Renal cortical epithelial cell (primary cell): ENCODE data around the gene CCDC86. TPM values are rescaled to one million over a fixed set of nuclear protein-coding genes. Genes with fewer than 3 reads are reported as not detected.

Experiments used
- DNase-seq: peaks from one replicate; pipeline ENCODE4 v3.0.0-alpha.2; 2011; ENCODE audit warnings: low read depth
- total RNA-seq: library from RNA; depleted of rRNA; stranded (reverse); fragments of >200 nt; gene quantifications from 2 replicates; pipeline ENCODE4 v1.2.3, GENCODE V29; 2014

The CCDC86 gene
- total RNA-seq, 1 donor from 2014 or later = 21.2 TPM

DNA sequence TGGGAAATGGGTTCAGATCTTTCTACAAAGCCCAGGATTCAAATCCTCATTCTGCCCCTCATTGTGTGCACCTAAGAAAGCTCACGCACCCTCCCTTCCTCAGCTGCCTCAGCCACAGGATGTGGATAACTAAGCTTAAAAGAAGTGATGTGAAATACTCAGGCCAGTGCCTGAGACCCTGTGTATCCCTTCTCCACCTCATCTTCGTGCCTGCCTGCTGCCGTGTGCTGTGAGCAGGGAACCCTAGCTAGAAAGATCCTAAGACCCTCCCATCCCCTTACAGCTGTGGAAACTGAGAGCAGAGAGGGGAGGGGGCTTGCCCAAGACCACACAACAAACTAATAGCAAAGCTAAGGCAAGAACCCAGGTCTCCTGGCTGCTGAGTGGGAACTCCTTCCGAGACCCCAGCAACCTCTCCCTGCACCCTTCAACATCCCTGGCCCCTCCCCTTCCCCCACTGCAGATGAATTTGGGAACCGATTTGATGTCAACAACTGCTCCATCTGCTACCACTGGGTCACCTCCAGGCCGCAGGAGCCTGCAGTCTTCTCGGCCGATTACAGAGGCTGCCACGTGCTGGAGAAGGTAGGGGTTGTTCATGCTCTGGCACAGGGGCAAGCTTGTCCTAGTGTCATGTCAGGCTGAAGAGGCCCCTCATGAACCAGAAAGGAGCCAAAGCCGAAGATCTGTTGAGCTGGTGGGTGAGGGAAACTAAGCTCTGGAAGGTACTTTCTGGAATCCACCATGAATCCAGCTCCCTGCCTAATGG lies 27.0 kb downstream of the CCDC86 start:
- no peak for DNase-seq

DNA sequence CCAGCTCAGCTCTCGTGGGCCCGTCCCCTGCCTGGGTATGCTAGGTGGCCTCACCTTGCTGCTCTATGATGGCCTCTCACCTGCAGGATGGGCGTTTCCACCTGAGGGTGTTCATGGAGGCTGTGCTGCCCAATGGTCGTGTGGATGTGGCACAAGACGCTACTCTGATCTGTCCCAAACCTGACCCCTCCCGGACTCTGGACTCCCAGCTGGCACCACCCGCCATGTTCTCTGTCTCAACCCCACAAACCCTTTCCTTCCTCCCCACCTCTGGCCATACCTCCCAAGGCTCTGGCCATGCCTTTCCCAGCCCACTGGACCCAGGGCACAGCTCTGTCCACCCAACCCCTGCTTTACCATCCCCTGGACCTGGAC lies 27.5 kb downstream of the CCDC86 start:
- no peak for DNase-seq

DNA sequence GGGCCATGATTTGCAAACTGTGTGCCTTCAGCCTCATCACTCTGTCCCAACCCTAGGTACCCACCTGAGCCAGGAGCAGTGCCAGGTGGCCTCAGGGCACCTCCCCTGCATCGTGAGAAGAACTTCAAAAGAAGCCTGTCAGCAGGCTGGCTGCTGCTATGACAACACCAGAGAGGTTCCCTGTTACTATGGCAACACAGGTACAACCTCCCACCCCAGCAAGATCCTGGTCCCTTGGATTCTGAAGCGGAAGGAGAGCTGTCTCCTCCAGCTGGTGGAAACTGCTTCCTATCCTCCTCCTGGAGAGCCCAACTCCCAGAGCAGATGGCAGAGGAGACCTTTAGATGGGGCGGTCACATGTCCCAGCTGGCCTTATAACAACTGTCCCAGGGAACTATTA lies 28.4 kb downstream of the CCDC86 start:
- DNase-seq = no peak

DNA sequence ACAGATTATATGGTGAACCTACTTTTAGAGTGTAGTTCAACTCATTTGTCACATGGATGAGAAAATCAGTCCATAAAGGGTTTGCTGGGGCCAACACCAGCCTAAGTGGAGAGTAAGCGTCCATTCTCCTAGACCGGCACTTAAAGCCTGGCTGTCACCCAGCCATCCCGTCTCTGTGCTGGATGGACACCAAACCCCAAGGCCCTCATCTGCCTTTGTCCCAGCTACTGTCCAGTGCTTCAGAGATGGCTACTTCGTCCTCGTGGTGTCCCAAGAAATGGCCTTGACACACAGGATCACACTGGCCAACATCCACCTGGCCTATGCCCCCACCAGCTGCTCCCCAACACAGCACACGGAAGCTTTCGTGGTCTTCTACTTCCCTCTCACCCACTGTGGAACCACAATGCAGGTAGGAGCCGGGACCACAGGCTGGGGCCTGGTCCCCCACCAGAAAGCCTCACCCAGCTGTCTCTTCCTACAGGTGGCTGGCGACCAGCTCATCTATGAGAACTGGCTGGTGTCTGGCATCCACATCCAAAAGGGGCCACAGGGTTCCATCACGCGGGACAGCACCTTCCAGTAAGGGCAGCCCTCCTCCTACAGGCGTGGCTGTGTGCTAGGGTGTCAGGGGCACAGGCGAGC lies 28.9 kb downstream of the CCDC86 start:
- no peak for DNase-seq

DNA sequence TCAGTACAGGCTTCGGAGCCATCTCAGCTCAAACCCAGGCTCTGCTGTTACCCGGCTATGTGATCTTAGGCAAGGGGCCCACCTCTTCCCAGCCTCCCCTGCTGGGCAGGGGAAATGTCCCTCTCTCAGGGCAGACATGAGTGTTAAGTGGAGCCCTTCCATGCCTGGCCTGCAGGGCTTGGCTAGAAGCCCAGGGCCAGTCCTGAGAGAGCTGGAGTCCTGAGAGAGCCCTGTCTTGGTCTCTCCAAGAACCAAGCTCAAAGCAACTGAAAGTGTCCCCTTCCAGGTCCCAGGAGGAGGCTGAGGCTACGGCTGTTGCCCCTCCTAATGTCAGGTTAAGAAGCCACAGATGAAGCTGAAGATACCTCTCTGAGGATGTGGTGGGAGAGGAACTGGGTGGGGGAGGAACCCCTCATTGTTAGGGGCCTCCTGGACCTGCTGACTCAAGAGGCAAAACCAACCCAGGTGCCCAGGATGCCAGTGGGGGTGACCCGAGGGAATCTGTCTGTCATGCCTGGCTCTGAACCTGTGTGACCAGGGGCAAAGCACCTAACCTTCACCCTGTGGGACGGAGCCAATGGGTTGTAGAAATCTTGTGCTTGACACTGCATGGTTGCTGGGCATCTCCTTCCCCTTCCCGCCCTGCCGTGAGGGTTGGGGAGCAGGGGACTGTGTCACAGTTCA lies 29.6 kb downstream of the CCDC86 start:
- no peak for DNase-seq

DNA sequence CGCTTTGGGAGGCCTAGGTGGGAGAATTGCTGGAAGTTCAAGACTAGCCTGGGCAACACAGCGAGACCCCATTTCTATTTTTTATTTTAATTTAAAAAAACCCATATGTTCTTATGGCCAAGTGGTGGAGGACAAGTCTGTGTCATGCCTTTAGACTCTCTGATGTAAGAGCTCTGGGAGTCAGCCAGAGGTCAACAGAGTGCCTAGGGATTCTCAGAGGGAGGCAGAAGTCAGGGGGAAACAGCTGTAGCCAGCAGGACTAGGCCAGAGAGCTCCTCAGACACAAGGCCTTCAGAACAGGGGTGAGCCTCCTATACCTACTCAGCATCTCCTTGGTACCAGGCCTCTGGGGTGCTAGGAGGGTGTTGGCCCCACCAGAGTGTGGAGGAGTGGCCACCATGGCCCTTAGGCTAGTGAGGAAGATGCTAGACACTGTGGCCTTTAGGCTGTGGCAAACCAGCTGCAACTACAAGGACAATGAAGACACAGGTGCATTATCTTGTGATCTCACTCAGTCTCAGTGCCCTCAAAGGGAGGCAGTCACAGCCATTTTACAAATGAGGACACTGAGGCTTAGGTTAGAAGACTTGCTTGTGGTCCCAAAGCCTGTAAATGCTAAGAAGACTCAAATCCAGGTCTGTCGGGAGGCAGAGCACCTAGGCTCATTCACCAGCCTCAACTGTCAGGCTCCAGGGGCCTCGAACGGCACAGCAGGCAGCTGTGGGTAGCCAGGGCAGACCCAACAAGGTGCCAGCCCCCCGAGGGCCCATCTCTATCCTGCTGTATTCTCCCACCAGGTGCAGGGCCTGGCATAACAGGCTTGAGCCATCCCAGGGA lies 30.4 kb downstream of the CCDC86 start:
- DNase-seq = peak; percentile 32

DNA sequence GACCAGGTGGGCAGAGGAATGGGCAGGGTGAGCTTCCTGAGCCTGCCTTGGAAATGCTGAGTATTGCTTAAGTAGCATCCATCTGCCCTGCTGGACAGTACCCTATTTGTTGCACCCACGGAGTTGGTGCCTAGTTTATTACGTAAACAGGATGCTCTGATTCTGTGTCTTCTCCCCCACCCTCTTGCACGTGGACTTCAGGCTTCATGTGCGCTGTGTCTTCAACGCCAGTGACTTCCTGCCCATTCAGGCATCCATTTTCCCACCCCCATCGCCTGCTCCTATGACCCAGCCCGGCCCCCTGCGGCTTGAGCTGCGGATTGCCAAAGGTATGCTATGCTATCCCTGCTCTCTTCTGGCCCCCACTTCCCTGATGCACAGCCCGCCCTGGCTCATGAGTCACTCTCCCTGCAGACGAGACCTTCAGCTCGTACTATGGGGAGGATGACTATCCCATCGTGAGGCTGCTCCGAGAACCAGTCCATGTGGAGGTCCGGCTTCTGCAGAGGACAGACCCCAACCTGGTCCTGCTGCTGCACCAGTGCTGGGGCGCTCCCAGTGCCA lies 31.1 kb downstream of the CCDC86 start:
- peak; percentile 66 for DNase-seq

DNA sequence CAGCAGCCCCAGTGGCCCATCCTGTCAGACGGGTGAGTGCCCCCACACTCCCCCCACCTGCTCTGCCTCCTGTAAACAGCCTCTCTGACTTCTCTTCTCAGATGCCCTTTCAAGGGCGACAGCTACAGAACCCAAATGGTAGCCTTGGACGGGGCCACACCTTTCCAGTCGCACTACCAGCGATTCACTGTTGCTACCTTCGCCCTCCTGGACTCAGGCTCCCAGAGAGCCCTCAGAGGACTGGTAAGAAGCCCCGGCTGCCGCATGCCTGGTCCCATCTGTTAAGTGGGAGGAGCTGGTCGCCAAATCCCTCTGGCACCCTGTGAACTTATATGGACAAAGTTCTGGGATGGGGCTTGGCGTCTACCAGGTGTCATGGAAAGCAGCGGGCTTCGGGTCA lies 31.6 kb downstream of the CCDC86 start:
- no peak for DNase-seq

DNA sequence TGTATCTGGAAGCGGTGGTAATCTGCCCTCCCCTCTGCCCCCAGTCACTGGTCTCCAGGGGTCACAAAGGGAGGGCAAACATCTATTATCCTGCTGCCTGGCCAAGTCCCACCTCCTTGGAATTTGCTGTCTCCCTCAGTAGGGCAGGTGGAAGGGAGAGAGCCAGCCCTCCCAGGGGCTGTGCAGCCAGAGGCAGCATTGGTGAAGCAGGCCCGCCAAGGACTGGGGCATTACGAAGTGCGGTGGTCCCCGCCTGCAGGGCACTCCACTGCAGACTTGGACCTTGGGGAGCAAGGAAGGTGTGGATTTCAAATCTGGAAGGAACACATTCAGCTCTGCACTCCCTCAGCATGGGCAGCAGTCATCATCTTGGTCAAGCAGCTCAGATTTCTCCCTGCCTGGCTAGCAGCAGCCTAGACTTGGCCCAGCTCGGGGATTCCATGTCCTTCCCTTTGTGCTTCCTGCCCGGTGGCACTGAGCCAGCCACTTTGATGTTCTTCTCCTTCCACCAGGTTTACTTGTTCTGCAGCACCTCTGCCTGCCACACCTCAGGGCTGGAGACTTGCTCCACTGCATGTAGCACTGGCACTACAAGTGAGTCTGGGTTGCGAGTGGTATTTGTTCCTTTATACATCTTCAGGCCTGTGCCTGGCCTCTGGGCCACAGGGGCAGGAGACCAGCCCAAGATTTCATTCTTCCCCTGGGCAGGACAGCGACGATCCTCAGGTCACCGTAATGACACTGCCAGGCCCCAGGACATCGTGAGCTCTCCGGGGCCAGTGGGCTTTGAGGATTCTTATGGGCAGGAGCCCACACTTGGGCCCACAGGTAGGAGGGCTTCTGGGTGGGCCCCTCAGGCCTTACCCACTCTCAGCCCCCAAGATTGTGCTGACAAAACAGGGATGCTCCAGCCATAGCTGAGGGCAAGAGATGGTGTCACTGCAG lies 32.8 kb downstream of the CCDC86 start:
- no peak for DNase-seq

DNA sequence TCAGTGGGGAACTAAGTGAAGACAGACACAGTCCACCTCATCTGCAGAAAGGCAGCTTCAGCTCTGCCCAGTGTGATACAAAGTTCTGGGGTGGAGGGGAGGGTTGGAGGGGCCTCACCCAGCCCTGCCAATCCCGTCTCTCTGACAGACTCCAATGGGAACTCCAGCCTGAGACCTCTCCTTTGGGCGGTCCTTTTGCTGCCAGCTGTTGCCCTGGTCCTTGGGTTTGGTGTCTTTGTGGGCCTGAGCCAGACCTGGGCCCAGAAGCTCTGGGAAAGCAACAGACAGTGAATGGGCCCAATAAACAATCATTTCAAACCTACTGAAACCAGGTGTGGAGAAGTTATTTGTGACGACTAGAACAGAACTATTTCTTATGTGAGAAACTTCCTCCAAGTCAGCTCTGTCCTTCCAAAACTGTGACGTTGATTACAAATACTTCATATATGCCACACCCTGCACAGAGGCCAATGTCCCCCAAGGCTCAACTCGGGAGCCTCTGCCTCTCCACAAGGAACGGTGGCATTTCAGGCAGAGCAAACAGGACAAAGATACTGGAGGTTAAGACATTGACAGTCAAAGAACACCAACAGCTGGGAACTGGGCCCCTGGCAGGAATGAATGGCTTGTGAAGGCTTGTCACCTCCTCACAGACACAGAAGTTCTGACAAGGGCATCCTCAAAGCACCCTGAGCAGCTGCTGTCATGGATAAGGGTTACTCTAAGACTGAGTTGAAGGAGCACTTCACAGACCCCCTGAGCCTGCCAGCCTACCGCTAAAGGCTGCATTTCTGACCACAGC lies 33.7 kb downstream of the CCDC86 start:
- no peak for DNase-seq

DNA sequence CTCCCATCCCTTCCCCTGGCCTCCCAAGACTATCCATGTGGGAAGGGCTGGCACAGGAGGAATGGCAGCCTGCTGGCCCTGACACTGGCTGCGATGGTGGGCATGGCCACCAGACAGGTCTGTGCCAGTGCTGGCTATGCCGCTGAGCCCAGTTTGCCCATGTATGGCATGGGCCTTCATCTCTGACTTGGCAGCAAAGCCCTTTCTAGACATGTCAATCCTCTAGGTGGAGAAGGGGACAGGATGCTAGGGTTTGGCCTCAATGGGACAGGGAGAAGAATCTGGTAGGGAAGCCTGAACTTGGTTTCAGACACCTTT lies 34.2 kb downstream of the CCDC86 start:
- no peak for DNase-seq

DNA sequence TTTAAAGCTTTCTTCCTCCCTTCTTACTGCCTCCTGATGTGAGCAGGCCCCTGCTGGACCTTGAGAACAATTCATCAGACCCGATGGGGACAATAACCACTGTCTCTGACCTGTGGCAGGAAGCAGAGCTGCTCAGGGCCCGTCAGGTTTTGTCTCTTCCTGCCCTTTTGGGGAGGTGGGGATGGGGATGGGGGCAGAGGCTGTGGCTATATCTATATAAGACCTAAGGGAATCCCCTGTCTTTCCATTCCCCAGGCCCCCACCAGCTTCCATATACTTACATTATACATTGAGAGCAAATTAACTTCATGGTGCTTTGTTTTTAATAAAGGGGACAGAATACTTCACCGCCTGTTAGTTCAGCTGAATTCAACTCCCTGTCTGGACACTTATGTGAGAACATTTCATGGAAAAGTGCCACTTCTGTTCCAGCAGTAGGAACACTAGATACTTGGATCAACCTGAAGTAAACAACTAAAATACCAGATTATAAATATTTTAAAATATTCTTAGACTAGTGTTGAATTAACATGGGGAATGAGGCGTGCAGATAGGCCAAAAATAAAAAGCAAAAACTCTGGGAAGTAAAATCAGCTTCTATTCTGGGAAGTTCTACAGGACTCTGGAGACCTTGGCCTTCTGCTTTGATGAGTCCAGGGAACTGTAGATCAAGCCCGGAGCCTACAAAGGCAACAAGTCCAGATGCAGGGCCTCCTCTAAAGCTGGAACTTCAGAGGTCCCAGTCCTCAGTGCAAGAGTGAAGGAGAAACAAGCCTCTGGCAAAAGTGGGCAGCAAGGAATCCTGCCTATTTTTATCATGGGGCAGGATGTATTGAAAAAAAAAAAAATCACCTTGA lies 36.6 kb downstream of the CCDC86 start:
- DNase-seq = no peak

DNA sequence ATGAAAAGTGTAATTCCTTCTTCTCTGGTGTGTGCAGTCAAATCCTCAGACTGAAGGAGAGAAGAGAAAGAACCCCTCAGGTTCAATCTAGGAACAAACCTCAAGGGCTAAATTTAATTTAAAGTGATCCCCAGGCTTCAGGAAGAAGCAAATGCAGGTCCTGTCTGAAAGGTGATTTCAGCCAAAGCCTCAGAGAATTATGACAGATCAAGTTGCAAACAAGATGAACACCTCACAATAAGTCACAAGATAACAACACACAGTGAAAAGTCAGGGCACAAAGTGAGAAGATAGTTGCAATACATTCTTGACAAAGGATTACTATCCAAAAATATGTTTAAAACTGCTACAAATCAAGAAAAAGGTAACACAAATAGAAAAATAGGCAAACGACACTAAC lies 37.2 kb downstream of the CCDC86 start:
- DNase-seq = no peak

DNA sequence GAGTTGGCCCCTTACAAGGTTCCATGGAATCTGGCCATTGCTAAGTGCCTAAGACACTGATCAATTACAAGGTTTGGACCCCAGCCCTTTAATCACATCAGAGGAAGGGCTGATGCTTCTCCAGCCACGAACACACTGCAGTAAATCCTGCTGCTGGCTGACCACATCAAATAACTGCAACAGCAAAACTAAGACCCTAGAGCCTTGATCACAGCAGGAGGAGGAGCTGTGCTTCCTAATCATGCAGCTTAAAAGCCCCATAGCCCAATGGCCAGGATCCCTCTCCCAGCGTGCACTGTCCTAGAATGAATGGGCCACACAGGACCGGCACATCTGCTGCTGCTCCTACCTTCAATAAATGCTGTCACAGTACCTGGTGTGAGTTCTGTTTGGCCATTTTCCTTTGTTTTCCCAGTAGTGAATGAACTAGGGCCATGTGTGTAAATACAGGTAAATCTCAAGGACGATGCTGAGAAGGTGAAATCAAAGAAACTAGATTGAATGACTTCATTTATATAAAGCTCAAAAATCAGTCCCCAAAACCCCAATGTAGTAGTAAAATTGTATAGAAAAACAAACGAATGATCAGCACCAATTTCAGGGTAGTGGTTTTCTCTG lies 38.2 kb downstream of the CCDC86 start:
- no peak for DNase-seq

DNA sequence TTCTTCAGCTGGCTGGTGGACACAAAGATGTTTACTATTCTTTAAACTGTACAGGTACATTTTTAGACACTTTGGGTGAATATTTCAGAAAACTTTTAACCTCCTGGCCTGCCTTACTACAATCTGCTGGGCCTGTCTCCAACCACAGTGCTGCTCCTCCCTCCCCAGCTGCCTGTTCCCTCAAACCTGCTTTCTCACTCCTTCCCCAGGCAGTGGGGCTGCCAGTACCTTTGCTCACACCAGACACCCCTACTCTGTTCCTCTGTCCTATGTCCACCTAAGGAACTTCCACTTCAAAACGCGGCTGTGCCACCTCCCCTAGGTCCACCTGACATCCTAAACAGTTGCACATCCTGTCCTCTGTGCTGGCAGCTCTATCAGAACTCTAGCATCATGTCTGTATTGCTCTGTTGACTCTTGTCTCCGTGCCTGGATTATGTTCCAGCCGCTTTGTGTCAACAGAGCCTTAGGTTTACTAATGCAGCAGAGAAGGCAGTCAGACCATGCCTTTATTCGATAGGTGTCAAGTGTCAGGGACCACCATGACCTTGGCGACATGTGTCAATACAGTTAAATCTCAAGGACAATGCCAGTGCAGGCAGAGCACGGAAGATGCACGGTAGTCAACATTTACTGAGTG lies 38.9 kb downstream of the CCDC86 start:
- DNase-seq = no peak

DNA sequence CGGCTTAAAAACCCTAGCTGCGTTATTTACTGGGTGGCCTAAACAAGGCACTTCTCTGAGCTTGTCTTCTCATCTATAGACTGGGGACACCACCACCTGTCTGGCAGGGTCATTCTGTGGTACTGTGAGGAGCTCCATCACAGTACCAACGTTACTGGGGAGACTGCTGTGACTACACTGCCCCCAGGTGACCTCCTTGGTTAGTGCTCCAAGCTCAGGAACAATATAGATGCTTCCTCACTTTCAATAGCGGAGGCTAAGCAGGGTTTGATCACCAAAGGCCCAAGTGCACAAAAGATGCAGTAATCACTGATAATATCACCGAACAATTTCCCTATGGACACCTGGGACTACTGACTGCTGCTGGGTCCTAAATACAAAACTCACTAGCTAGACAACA lies 45.6 kb downstream of the CCDC86 start:
- peak; percentile 28 for DNase-seq

DNA sequence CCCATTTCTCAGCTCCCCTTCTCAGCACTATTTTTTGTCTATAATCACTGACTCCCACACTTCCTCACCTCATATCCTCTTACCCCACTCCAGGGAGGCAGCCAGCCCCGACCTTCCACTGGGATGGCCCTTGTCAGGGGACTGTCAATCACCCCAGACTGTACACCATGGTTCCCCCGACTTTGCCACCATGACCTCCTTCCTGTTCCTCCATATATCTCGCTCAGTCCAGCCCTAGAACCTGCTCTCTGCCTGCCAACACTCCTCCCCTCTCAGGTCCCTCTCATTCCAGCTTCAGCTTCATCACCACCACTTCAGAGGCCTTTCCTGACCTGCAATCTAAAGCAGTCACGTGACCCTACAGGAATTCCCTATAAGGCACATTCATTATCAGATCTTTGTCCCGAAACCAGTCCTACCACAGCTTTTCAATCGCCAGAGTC lies 48.0 kb downstream of the CCDC86 start:
- no peak for DNase-seq

DNA sequence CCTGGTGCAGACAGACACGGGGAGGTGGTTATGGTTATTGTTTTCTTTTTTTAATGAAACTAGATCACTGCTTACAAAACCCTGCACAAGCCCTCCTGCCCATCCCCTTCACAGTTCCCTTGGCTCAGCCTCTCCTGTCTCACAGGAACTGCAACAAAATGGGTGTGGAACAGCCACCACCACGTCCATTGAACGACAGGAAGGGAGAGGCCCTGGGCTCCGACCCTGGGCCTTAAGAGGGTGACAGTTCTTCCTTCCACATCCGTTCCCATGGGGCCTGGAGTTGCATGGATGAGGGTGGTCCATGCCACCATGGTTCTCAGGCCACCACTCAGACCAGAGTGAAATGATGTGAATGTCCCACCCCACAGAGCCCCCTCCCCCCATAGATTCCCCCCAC lies 48.8 kb downstream of the CCDC86 start:
- DNase-seq = no peak
